ENCODE data around the gene PLA2G4D. TPM values are rescaled to one million over a fixed set of nuclear protein-coding genes. Genes with fewer than 3 reads are reported as not detected.

PLA2G4D gene
- total and polyA plus RNA-seq, 10 of the 15 experiments (the other 5 are each of a cell fraction or from before 2014, with no cell fraction given), result 0.03 TPM; not detected in 9

GRCh38 chr15:42082141-42082540, 12.2 kb downstream of the PLA2G4D start (continued):
- TF ChIP-seq, protein P1, sequence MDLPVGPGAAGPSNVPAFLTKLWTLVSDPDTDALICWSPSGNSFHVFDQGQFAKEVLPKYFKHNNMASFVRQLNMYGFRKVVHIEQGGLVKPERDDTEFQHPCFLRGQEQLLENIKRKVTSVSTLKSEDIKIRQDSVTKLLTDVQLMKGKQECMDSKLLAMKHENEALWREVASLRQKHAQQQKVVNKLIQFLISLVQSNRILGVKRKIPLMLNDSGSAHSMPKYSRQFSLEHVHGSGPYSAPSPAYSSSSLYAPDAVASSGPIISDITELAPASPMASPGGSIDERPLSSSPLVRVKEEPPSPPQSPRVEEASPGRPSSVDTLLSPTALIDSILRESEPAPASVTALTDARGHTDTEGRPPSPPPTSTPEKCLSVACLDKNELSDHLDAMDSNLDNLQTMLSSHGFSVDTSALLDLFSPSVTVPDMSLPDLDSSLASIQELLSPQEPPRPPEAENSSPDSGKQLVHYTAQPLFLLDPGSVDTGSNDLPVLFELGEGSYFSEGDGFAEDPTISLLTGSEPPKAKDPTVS (IDR thresholded peaks at IDR 0.05; ENCODE audit: low read depth, low read length), result no peak
- TF ChIP-seq SP1 (IDR thresholded peaks at IDR 0.05; ENCODE audit: low read depth, low read length) (no peak), ZNF217 (IDR thresholded peaks at IDR 0.05) (no peak), MEF2A (IDR thresholded peaks at IDR 0.05; ENCODE audit: insufficient read depth, low read depth, low read length) (no peak), ATF7 (IDR thresholded peaks at IDR 0.05; ENCODE audit: low read depth) (no peak)

- SMC1A ChIA-PET (ENCODE audit: uncharacterized antibody, unreplicated experiment), result interaction anchor here (1.0 kb wide), 2 partner anchors 19 to 58 kb away, joined by 3 read pairs; no protein-coding TSS in a partner anchor
- Histone ChIP-seq H3K9ac (ENCODE audit: control insufficient read depth, insufficient read depth, low read length) (no peak overlapping the region), H3K27ac (ENCODE audit: control insufficient read depth, insufficient read depth) (no peak overlapping the region), H3K79me2 (ENCODE audit: control insufficient read depth, insufficient read depth, low read length) (no peaks in the 10 kb centered on the region), H3K27me3 (replicated peaks in 1 of 2; ENCODE audit: control insufficient read depth in 2 of 2, insufficient read depth in 2 of 2, low read length in 1 of 2) (no peaks in the 10 kb centered on the region; a peak in 1 of 4 replicates), H3K4me1 (ENCODE audit: control insufficient read depth, insufficient read depth, low read length) (no peaks in the 10 kb centered on the region), H3K9me3 (replicated peaks; ENCODE audit: control insufficient read depth, insufficient read depth, low read length) (no peaks in the 10 kb centered on the region), H4K20me1 (ENCODE audit: control insufficient read depth, insufficient read depth) (no peaks in the 10 kb centered on the region), H2AFZ (ENCODE audit: control insufficient read depth, low read depth, low read length) (no peak overlapping the region), H3K36me3 (ENCODE audit: control insufficient read depth in 2 of 2, insufficient read depth in 2 of 2, low read length in 1 of 2) (no peaks in the 10 kb centered on the region), H3K4me2 (ENCODE audit: control insufficient read depth, insufficient read depth) (no peak overlapping the region), H3K4me3 (no peak overlapping the region)
- intact Hi-C loops (cut with micrococcal nuclease; ENCODE audit: unreplicated experiment), result loop anchor here (5.0 kb wide), 1 partner anchor 51 kb away; no protein-coding TSS in a partner anchor
- no peak for TF ChIP-seq NFXL1 (IDR thresholded peaks at IDR 0.05; ENCODE audit: borderline replicate concordance)
- in situ Hi-C loops (cut with MboI), result no loop called here
- no peak for FAIRE-seq
- DNase-seq (ENCODE audit: low read depth, low spot score), result no peak
- BruUV-seq (replicated peaks), result no TSS peak
- WGBS (ENCODE audit: insufficient coverage, insufficient replicate concordance, low lambda C conversion rate, missing lambda C conversion rate), result 36% methylated on average over 11 of the region's 11 CpGs
- ATAC-seq, result no peak
- RAD21 ChIA-PET (ENCODE audit: unreplicated experiment), result interaction anchor here (1.0 kb wide), 1 partner anchor 90 kb away, joined by 4 read pairs; no protein-coding TSS in a partner anchor
- CTCF ChIA-PET, result interaction anchor here (1.0 to 4.8 kb wide), 4 partner anchors 18 to 91 kb away, joined by 4 to 21 read pairs (median 6); no protein-coding TSS in a partner anchor
- POLR2A ChIA-PET, result no interaction called here
Observed at GRCh38 chr15:42080919-42081830, 13.2 kb downstream of the PLA2G4D start.

Measured in GM12878 (cell line).